HG02840 (cell line): Measurements from ENCODE around the gene RNU7-1.

ENCODE experiments used
- ATAC-seq: cut with Tn5 transposase; IDR thresholded peaks from one replicate; pipeline ENCODE4 v1.9.1; 2021; ENCODE audit warnings: mild to moderate bottlenecking, moderate library complexity, moderate number of reproducible peaks; ENCODE audit not compliant: unreplicated experiment, low FRiP score

Gene RNU7-1

DNA sequence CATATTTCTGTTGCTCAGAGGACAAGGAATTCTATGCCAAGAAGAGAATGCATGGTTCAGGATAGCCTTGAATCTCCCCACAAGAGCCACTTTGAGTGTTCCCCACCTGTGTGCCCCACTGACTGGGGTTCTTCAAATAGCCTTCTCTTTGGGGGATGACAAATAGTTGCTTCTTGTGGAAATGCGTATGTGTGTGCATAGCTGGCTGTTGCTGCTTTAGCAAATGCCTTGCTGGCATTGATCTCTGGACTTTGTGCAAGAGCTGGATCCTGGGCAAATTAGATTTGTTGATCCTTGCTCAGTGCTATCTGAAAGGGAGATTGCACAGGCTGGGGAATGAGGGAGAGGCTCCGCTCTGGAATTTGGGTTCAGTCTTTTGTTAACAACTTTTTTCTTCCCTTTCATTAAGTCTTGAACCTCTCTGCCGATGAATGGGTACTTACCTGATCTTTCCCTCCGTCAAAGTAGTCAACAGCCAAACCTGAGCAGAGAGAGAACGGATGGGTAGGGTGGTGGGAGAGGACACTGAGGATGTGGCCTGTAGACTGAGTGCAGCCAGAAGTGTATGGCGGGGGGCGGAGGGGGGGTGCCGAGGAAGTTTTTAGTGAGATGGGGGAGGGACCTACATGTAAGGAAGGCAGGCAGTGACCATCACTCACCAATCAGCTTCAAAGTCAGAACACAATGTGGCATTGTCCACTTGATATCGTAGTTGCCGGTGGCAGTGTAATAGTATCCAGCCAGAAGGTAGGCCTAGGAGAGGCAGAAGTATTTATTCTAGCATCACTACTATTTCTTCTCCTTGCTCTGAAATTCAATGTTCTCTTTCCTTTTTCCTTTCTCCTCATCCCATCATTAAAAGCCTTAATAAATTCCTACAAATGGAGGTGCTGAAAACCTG lies 37.8 kb downstream of the RNU7-1 start:
- no peak for ATAC-seq

- ATAC-seq = no peak
Observed at GRCh38 chr12:6982532-6982931, 38.9 kb downstream of the RNU7-1 start.

- no peak for ATAC-seq
Observed at GRCh38 chr12:6987956-6988553, 44.4 kb downstream of the RNU7-1 start.
